ENCODE data around the gene SLC12A1.
A peak's percentile ranks its signal among the peaks of the same experiment; 100 is the strongest.

The SLC12A1 gene

GRCh38 chr15:48242535-48242934, 36.4 kb downstream of the SLC12A1 start:
- DNase-seq (ENCODE audit: low spot score), result no peak

- peak; percentile 38 for DNase-seq (ENCODE audit: low spot score)
Measured at GRCh38 chr15:48244921-48245320, 38.8 kb downstream of the SLC12A1 start.

DNA sequence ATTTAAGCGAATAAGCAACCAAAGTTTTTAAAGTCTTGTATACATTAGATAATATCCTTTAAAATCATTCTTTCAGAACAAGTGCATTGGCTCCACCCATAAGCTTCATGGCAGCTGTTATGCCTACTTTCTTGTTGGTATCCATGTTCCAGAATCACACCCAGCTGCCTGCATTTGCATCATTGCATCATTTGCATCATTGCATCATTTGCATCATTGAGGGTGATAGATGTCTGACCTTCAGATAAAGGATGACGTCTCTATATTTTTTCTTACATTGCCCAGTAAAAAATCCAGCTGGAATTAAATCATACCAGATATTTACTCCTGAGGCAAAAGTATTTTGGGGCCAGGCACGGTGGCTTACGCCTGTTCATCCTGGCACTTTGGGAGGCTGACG, 42.3 kb downstream of the SLC12A1 start:
- DNase-seq (ENCODE audit: low spot score), result no peak

DNA sequence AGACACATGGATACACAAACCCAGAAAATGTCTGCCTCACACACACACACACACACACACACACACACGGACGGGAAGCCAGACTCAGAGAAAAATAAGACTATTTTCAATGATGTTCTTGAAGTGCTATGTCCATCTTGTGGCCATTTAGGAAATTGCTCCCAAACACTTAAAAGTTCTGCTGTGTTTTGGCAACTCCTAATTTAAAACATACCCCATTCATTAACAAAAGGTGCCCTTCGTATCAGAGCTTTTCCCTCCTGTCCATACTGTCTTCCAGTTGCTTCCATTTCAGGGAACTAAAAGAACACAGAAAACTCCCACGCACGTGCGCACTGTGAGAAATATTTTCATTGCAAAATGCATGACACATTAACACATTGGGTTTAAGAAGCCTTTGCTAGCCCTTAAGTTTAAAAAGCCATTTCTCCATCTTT, 44.6 kb downstream of the SLC12A1 start:
- peak; percentile 70 for DNase-seq (ENCODE audit: low spot score)

DNA sequence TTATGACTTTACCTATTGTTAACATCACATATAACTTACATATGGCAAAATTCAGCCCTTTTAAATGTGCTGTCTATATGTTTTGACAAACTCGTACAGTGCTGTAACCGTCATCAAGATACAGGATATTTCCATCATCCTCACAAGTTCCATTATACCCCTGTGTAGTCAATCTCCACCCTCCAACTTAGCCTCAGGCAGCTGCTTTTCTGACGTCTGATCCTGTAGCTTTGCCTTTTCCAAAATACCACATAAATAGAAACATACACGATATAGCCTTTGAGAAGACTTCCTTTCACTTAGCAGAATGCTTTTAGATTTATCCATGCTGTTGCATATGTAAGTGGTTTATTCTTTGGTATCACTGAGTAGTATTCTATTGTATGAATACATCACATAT, 47.1 kb downstream of the SLC12A1 start:
- no peak for DNase-seq (ENCODE audit: low spot score)

- no peak for DNase-seq (ENCODE audit: low spot score)
Measured at GRCh38 chr15:48265135-48265534, 59.0 kb downstream of the SLC12A1 start.

- DNase-seq (ENCODE audit: low spot score), result no peak
Measured at GRCh38 chr15:48266024-48266689, 60.1 kb downstream of the SLC12A1 start.

DNA sequence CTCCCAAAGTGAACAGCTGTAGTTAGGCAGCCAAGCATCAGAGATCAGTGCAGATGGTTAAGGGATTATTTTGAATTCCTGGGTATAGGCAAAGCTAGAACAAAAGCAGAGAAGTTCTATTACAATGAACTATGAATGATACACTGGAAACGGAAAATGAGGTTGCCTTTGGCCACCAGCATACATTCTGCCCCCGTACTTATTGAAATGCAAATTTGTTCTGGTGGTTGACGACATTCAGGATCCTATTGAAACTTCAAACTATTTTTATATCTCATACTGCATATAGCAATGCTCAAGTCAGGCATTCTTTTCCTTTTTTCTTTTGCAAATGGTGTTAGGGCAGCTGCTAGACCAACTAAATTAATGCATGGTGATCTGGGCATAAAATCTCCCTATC, 61.7 kb downstream of the SLC12A1 start:
- no peak for DNase-seq (ENCODE audit: low spot score)

DNA sequence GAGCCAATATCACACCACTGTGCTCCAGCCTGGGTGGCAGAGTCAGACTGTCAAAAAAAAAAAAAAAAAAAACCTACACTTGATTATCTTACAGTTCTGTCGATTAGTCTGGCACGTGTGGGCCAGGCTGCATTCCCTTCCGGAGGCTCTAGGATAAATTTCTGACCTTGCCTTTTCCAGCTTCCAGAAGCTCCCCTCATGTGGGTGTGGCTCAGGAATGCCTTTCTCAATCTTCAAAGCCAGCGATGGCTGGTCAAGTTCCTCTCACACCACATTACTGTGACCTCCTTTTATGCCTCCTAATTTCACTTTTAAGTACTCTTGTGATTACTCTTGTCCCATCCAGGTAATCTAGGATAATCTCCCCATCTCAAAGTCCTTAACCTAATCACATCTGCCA, 66.9 kb downstream of the SLC12A1 start:
- DNase-seq (ENCODE audit: low spot score), result no peak

- no peak for DNase-seq (ENCODE audit: low spot score)
Measured at GRCh38 chr15:48278666-48279065, 72.6 kb downstream of the SLC12A1 start.

DNA sequence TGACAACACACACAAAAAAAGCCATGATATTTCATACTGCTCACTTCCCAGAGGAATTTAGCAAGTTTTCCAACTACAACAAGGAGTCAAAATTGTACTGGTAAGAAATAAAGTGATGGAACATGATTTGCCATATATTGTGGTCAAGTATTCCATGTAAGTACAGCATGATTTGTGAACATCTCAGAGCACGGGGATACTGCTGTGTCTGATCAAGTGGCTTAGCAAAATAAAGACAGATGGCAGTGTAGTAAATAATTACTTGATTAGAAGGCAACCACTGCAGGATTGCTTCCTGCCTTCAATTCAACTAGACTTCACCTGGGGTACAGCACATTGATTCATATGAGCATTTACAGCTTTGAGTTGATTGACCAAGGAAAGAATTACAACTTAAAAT, 73.5 kb downstream of the SLC12A1 start:
- no peak for DNase-seq (ENCODE audit: low spot score)

- no peak for DNase-seq (ENCODE audit: low spot score)
Measured at GRCh38 chr15:48281674-48282073, 75.6 kb downstream of the SLC12A1 start.

- no peak for DNase-seq (ENCODE audit: low spot score)
Measured at GRCh38 chr15:48282216-48282615, 76.1 kb downstream of the SLC12A1 start.

- DNase-seq (ENCODE audit: low spot score), result no peak
Measured at GRCh38 chr15:48283396-48284145, 77.5 kb downstream of the SLC12A1 start.

- DNase-seq (ENCODE audit: low spot score), result peak; percentile 62
Measured at GRCh38 chr15:48285329-48286214, 79.5 kb downstream of the SLC12A1 start.

- no peak for DNase-seq (ENCODE audit: low spot score)
Measured at GRCh38 chr15:48289628-48290027, 83.5 kb downstream of the SLC12A1 start.

DNA sequence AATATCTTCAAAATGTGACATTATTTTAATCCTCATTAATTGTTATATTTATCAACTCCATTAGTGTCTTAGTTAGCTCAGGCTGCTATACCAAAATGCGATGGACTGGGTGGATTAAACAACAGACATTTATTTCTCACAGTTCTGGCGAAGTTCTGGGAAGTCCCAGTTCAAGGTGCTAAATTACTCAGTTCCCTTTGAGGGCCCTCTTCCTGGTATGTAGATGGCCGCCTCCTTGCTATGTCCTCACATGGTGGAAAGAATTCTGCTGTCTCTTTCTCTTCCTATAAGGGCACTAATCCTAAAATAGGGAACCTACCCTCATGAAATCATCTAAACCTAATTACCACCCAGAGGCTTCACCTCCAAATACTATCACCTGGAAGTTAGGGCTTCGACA, 86.4 kb downstream of the SLC12A1 start:
- no peak for DNase-seq (ENCODE audit: low spot score)

- DNase-seq (ENCODE audit: low spot score), result no peak
Measured at GRCh38 chr15:48297668-48298067, 91.6 kb downstream of the SLC12A1 start.

DNA sequence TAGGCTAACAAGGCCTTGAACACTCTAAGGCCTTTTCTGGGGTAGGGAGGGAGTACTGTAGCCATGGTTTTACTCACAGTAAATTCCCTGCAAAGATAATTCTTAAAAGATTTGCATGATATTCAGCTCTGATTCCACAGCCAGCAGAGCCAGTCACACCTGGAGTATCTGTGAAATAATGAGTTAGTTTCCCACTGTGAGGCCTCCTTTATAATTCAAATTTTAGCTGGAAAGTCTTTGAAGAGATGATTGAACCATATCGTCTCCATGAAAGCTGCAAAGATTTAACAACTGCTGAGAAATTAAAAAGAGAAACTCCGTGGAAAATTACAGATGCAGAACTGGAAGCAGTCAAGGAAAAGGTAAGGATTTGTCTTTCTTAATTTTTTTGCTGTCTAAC, 92.8 kb downstream of the SLC12A1 start:
- no peak for DNase-seq (ENCODE audit: low spot score)

DNA sequence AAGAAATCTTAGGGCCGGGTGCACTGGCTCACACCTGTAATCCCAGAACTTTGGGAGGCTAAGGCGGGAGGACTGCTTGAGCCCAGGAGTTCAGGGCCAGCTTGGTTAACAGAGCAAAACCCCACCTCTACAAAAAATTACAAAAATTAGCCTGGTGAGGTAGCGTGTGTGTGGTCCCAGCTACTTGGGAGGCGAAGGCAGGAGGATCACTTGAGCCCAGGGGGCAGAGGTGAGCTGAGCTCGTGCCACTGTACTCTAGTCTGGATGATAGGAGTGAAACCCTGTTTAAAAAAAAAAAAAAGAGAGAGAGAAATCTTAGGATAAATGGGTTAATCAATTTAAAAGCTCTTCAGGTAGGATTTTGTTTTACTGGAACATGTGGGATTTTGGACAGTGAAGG, 93.9 kb downstream of the SLC12A1 start:
- DNase-seq (ENCODE audit: low spot score), result no peak

DNA sequence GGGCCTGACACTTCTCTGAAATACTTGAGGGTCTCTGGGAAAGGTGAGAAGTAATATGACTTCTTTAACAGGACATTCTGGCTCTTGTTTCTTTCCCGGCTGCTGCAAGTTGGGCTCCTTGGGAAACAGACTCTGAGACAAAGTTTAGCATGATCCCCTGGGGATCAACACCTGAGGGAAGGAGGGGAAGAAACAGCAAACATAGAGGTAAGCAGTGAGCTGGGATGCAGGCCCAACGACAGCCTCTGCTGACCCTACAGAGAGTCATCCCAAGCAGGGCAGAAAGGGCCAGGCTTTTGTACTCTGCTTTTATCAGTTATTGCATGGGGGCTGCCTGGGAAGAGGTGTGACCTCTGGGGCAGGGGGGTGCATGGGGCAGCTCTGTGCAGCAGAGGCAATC, 98.3 kb downstream of the SLC12A1 start:
- DNase-seq (ENCODE audit: low spot score), result no peak

GRCh38 chr15:48306639-48307038, 100.5 kb downstream of the SLC12A1 start:
- DNase-seq (ENCODE audit: low spot score), result no peak

- no peak for DNase-seq (ENCODE audit: low spot score)
Measured at GRCh38 chr15:48307586-48307985, 101.5 kb downstream of the SLC12A1 start.

All from kidney capillary endothelial cell (primary cell).